ENCODE data around the gene CCDC70.

- no peak for TF ChIP-seq CTCF (IDR thresholded peaks at IDR 0.05; ENCODE audit: low read depth, low read length, poor library complexity, severe bottlenecking)
- TF ChIP-seq EZH2phosphoT487 (IDR thresholded peaks at IDR 0.05; ENCODE audit: borderline replicate concordance, low read length), result no peak
Observed at GRCh38 chr13:51821606-51822005, 40.2 kb upstream of the CCDC70 start.
